HepG2 (cell line): ENCODE results near the gene KIF26B.

ENCODE experiments used
- CEBPB ChIP-seq: IDR thresholded peaks from 2 replicates; pipeline ENCODE4 v1.6.1; 2011; ENCODE audit warnings: low read depth, low read length, improper control_type of control experiment, borderline replicate concordance
- NFIC ChIP-seq: IDR thresholded peaks from 2 replicates; pipeline ENCODE4 v1.6.1; 2012; ENCODE audit warnings: mild to moderate bottlenecking, low read length, inconsistent platforms
- NR2C2 ChIP-seq: sonication (generic); formaldehyde crosslinking; IDR thresholded peaks from 2 replicates; pipeline ENCODE4 v1.4.0; 2020; ENCODE audit warnings: missing genetic modification reagents, mild to moderate bottlenecking, moderate library complexity, borderline replicate concordance
- POLR2A ChIP-seq, 2 experiments: IDR thresholded peaks; 2 replicates each; pipeline ENCODE4 v1.6.1; 2011; ENCODE audit warnings: low read depth in 2 of 2, low read length in 2 of 2, mild to moderate bottlenecking in 1 of 2, moderate library complexity in 1 of 2; ENCODE audit not compliant: insufficient read depth in 1 of 2
- POLR2AphosphoS5 ChIP-seq: IDR thresholded peaks from 2 replicates; pipeline ENCODE4 v1.6.1; 2012; ENCODE audit warnings: low read depth, low read length
- REST ChIP-seq, 2 experiments: IDR thresholded peaks; 2 replicates each; pipeline ENCODE4 v1.6.1; 2011 to 2012; ENCODE audit warnings: low read length in 2 of 2, borderline replicate concordance in 1 of 2, low read depth in 1 of 2, mild to moderate bottlenecking in 1 of 2, moderate library complexity in 1 of 2
- ZNF660 ChIP-seq: sonication (generic); formaldehyde crosslinking; IDR thresholded peaks from 2 replicates; pipeline ENCODE4 v1.5.1; 2020; ENCODE audit warnings: mild to moderate bottlenecking, low read depth, missing genetic modification reagents, borderline replicate concordance
- ZSCAN22 ChIP-seq: sonication (generic); formaldehyde crosslinking; IDR thresholded peaks from 2 replicates; pipeline ENCODE4 v1.4.0; 2020; ENCODE audit warnings: mild to moderate bottlenecking, missing genetic modification reagents
- TF ChIP-seq, protein P1 (sequence below): sonication (generic); formaldehyde crosslinking; conservative IDR thresholded peaks from 2 replicates; pipeline ENCODE4 v1.4.0; 2020; ENCODE audit warnings: missing genetic modification reagents

DNA sequence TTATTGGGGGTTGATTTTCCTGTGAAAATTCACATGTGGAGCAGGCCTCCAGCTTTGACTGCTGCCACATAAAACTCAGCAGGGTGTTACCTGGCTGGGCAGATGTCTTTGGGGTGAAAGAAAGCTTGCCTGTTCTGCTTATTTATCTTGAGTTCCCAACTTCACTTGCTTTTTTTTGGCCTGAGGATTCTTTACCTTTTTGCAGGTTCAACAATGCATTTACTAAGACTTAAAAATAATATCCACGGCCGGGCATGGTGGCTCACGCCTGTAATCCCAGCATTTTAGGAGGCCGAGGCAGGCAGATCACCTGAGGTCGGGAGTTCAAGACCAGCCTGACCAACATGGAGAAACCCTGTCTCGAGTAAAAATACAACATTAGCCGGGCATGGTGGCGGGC, 509.1 kb downstream of the KIF26B start:
- TF ChIP-seq POLR2A (IDR thresholded peaks at IDR 0.05; ENCODE audit: insufficient read depth in 1 of 2, low read depth in 2 of 2, low read length in 2 of 2): no peak
- TF ChIP-seq ZNF660: no peak
- TF ChIP-seq REST (IDR thresholded peaks at IDR 0.05; ENCODE audit: borderline replicate concordance in 1 of 2, low read depth in 1 of 2, low read length in 2 of 2): no peak
- TF ChIP-seq NR2C2: no peak
- no peak for TF ChIP-seq CEBPB
- no peak for TF ChIP-seq POLR2AphosphoS5
- TF ChIP-seq NFIC: no peak
- TF ChIP-seq, protein P1, sequence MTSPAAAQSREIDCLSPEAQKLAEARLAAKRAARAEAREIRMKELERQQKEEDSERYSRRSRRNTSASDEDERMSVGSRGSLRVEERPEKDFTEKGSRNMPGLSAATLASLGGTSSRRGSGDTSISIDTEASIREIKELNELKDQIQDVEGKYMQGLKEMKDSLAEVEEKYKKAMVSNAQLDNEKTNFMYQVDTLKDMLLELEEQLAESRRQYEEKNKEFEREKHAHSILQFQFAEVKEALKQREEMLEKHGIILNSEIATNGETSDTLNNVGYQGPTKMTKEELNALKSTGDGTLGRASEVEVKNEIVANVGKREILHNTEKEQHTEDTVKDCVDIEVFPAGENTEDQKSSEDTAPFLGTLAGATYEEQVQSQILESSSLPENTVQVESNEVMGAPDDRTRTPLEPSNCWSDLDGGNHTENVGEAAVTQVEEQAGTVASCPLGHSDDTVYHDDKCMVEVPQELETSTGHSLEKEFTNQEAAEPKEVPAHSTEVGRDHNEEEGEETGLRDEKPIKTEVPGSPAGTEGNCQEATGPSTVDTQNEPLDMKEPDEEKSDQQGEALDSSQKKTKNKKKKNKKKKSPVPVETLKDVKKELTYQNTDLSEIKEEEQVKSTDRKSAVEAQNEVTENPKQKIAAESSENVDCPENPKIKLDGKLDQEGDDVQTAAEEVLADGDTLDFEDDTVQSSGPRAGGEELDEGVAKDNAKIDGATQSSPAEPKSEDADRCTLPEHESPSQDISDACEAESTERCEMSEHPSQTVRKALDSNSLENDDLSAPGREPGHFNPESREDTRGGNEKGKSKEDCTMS (CRISPR knock-in tag): no peak
- TF ChIP-seq ZSCAN22: no peak
